Mesendoderm (in vitro differentiated cells): ENCODE measurements around the gene SNAP25.

Experiments
- DNase-seq: peaks from one replicate; pipeline ENCODE4 v3.0.0; 2013
- H2AK5ac ChIP-seq: 2 replicates; pipeline ENCODE4 v1.6.1; 2013; ENCODE audit warnings: low read length, inconsistent platforms
- H2BK120ac ChIP-seq: 2 replicates; pipeline ENCODE4 v1.6.1; 2013; ENCODE audit warnings: low read depth, mild to moderate bottlenecking, low read length, moderate library complexity, mixed read lengths
- H2BK15ac ChIP-seq: replicated peaks from 2 replicates; pipeline ENCODE4 v1.6.1; 2013; ENCODE audit warnings: low read depth, mild to moderate bottlenecking, moderate library complexity
- H2BK5ac ChIP-seq: 2 replicates; pipeline ENCODE4 v1.6.1; 2013; ENCODE audit warnings: low read length, inconsistent platforms
- H3K18ac ChIP-seq: 2 replicates; pipeline ENCODE4 v1.6.1; 2013; ENCODE audit warnings: mild to moderate bottlenecking, low read length, mixed read lengths
- H3K23ac ChIP-seq: one replicate; pipeline ENCODE4 v1.6.1; 2013; ENCODE audit warnings: low read length
- H3K27ac ChIP-seq: 2 replicates; pipeline ENCODE4 v1.5.1; 2013; ENCODE audit warnings: low read depth, mild to moderate bottlenecking, inconsistent platforms, low read length, moderate library complexity
- H3K27me3 ChIP-seq: 2 replicates; pipeline ENCODE4 v1.6.1; 2013; ENCODE audit warnings: low read length, control low read depth, mild to moderate bottlenecking, inconsistent platforms; ENCODE audit not compliant: insufficient read depth, poor library complexity
- H3K36me3 ChIP-seq: 2 replicates; pipeline ENCODE4 v1.6.1; 2013; ENCODE audit warnings: low read length, inconsistent platforms; ENCODE audit not compliant: control insufficient read depth, insufficient read depth
- H3K4ac ChIP-seq: one replicate; pipeline ENCODE4 v1.6.1; 2013; ENCODE audit warnings: low read depth, mild to moderate bottlenecking, low read length, moderate library complexity
- H3K4me1 ChIP-seq: 2 replicates; pipeline ENCODE4 v1.6.1; 2013; ENCODE audit warnings: low read depth, low read length, inconsistent platforms; ENCODE audit not compliant: control insufficient read depth
- H3K4me2 ChIP-seq: 2 replicates; pipeline ENCODE4 v1.6.1; 2013; ENCODE audit warnings: low read length
- H3K4me3 ChIP-seq: 2 replicates; pipeline ENCODE4 v1.5.1; 2013; ENCODE audit warnings: mild to moderate bottlenecking, low read length
- H3K56ac ChIP-seq: one replicate; pipeline ENCODE4 v1.6.1; 2013; ENCODE audit warnings: low read length
- H3K79me1 ChIP-seq: 2 replicates; pipeline ENCODE4 v1.6.1; 2013; ENCODE audit warnings: low read length, inconsistent platforms
- H3K79me2 ChIP-seq: 2 replicates; pipeline ENCODE4 v1.6.1; 2013; ENCODE audit warnings: mild to moderate bottlenecking, low read length; ENCODE audit not compliant: control insufficient read depth, insufficient read depth
- H3K9ac ChIP-seq: 2 replicates; pipeline ENCODE4 v1.6.1; 2013; ENCODE audit warnings: low read length, inconsistent platforms
- H4K5ac ChIP-seq: one replicate; pipeline ENCODE4 v1.6.1; 2013; ENCODE audit warnings: low read length
- H4K8ac ChIP-seq: one replicate; pipeline ENCODE4 v1.6.1; 2013; ENCODE audit warnings: low read depth, mild to moderate bottlenecking, control low read depth, low read length, moderate library complexity
- WGBS: extraction: QIAGEN DNeasy Blood & Tissue Kit; methylation state at CpG from one replicate; pipeline ENCODE4 v1.1.7; 2013; ENCODE audit warnings: low lambda C conversion rate, missing lambda C conversion rate; ENCODE audit not compliant: insufficient coverage; ENCODE audit errors: extremely low coverage; 5-methylcytosine and 5-hydroxymethylcytosine counted together

Gene SNAP25

GRCh38 chr20:10271494-10272219, 53.0 kb downstream of the SNAP25 start:
- H3K4me2 ChIP-seq, result no peak overlapping the region
- no peak overlapping the region for H3K18ac ChIP-seq
- no peak overlapping the region for H3K23ac ChIP-seq
- no peaks in the 10 kb centered on the region for H3K36me3 ChIP-seq
- no peaks in the 10 kb centered on the region for H3K79me1 ChIP-seq
- H4K8ac ChIP-seq, result no peak overlapping the region
- no peak overlapping the region for H2AK5ac ChIP-seq
- no peak overlapping the region for H3K9ac ChIP-seq
- no peak overlapping the region for H2BK5ac ChIP-seq
- no peak overlapping the region for H3K4me3 ChIP-seq
- DNase-seq, result peak; percentile 23
- H2BK15ac ChIP-seq, result no peak overlapping the region
- peak overlapping the region; percentile 51 for H3K56ac ChIP-seq
- H3K27me3 ChIP-seq, result no peaks in the 10 kb centered on the region
- H3K27ac ChIP-seq, result no peak overlapping the region
- H2BK120ac ChIP-seq, result no peak overlapping the region
- H4K5ac ChIP-seq, result no peak overlapping the region
- H3K4me1 ChIP-seq, result no peaks in the 10 kb centered on the region
- no peaks in the 10 kb centered on the region for H3K79me2 ChIP-seq
- no CpG with 5 or more reads among the region's 10 CpGs for WGBS
- H3K4ac ChIP-seq, result no peak overlapping the region

- H2BK120ac ChIP-seq, result no peak overlapping the region
- no peaks in the 10 kb centered on the region for H3K36me3 ChIP-seq
- H3K4me1 ChIP-seq, result peaks cover 5% of the 10 kb centered on the region
- no peak overlapping the region for H3K56ac ChIP-seq
- no peaks in the 10 kb centered on the region for H3K79me1 ChIP-seq
- DNase-seq, result peak; percentile 44
- WGBS, result no CpG with 5 or more reads among the region's 6 CpGs
- no peaks in the 10 kb centered on the region for H3K79me2 ChIP-seq
- H3K18ac ChIP-seq, result peak overlapping the region; percentile 68
- H2AK5ac ChIP-seq, result no peak overlapping the region
- no peak overlapping the region for H3K9ac ChIP-seq
- no peak overlapping the region for H3K4me3 ChIP-seq
- no peak overlapping the region for H3K4ac ChIP-seq
- no peak overlapping the region for H2BK15ac ChIP-seq
- no peak overlapping the region for H2BK5ac ChIP-seq
- no peak overlapping the region for H3K4me2 ChIP-seq
- H3K27me3 ChIP-seq, result no peaks in the 10 kb centered on the region
- H4K8ac ChIP-seq, result no peak overlapping the region
- no peak overlapping the region for H4K5ac ChIP-seq
- no peak overlapping the region for H3K23ac ChIP-seq
- H3K27ac ChIP-seq, result no peak overlapping the region
Measured at GRCh38 chr20:10276878-10277580, 58.4 kb downstream of the SNAP25 start.

GRCh38 chr20:10277616-10278015, 59.0 kb downstream of the SNAP25 start:
- H3K27me3 ChIP-seq, result no peaks in the 10 kb centered on the region
- H2BK5ac ChIP-seq, result no peak overlapping the region
- no peak overlapping the region for H3K9ac ChIP-seq
- H3K36me3 ChIP-seq, result no peaks in the 10 kb centered on the region
- no peak overlapping the region for H3K4me2 ChIP-seq
- no CpG with 5 or more reads among the region's 4 CpGs for WGBS
- DNase-seq, result peak; percentile 75
- no peak overlapping the region for H4K5ac ChIP-seq
- H2BK15ac ChIP-seq, result no peak overlapping the region
- no peak overlapping the region for H3K23ac ChIP-seq
- no peaks in the 10 kb centered on the region for H3K79me1 ChIP-seq
- H2BK120ac ChIP-seq, result no peak overlapping the region
- H3K18ac ChIP-seq, result no peak overlapping the region
- H3K27ac ChIP-seq, result no peak overlapping the region
- no peak overlapping the region for H2AK5ac ChIP-seq
- H3K56ac ChIP-seq, result peak overlapping the region; percentile 12
- H3K79me2 ChIP-seq, result no peaks in the 10 kb centered on the region
- H4K8ac ChIP-seq, result no peak overlapping the region
- peaks cover 5% of the 10 kb centered on the region for H3K4me1 ChIP-seq
- no peak overlapping the region for H3K4ac ChIP-seq
- no peak overlapping the region for H3K4me3 ChIP-seq

- Histone ChIP-seq H3K56ac (no peak overlapping the region), H3K4me2 (no peak overlapping the region), H3K79me1 (no peaks in the 10 kb centered on the region), H2AK5ac (no peak overlapping the region), H3K23ac (no peak overlapping the region), H3K27me3 (no peaks in the 10 kb centered on the region), H3K4ac (no peak overlapping the region), H3K36me3 (no peaks in the 10 kb centered on the region), H3K4me3 (no peak overlapping the region), H4K8ac (no peak overlapping the region), H4K5ac (no peak overlapping the region), H2BK5ac (no peak overlapping the region), H3K4me1 (peaks cover 5% of the 10 kb centered on the region), H2BK15ac (no peak overlapping the region), H3K79me2 (no peaks in the 10 kb centered on the region), H3K27ac (no peak overlapping the region), H2BK120ac (no peak overlapping the region), H3K18ac (peak overlapping the region; percentile 92), H3K9ac (no peak overlapping the region)
- WGBS, result no CpG with 5 or more reads among the region's 4 CpGs
- DNase-seq, result peak; percentile 44
Measured at GRCh38 chr20:10278412-10278811, 59.8 kb downstream of the SNAP25 start.

GRCh38 chr20:10280018-10280908, 61.6 kb downstream of the SNAP25 start:
- no peak overlapping the region for H3K4ac ChIP-seq
- no peak overlapping the region for H2BK120ac ChIP-seq
- peak overlapping the region; percentile 57 for H2BK15ac ChIP-seq
- H3K36me3 ChIP-seq, result no peaks in the 10 kb centered on the region
- no CpG with 5 or more reads among the region's 5 CpGs for WGBS
- peak overlapping the region; percentile 25 for H3K56ac ChIP-seq
- no peak overlapping the region for H4K5ac ChIP-seq
- peak overlapping the region; percentile 14 for H2BK5ac ChIP-seq
- H4K8ac ChIP-seq, result peak overlapping the region; percentile 59
- H3K79me1 ChIP-seq, result no peaks in the 10 kb centered on the region
- peaks cover 5% of the 10 kb centered on the region for H3K4me1 ChIP-seq
- peak overlapping the region; percentile 81 for H3K27ac ChIP-seq
- no peaks in the 10 kb centered on the region for H3K27me3 ChIP-seq
- no peak overlapping the region for H3K4me3 ChIP-seq
- H3K79me2 ChIP-seq, result no peaks in the 10 kb centered on the region
- H3K9ac ChIP-seq, result no peak overlapping the region
- no peak overlapping the region for H2AK5ac ChIP-seq
- peak; percentile 87 for DNase-seq
- H3K18ac ChIP-seq, result peak overlapping the region; percentile 87
- no peak overlapping the region for H3K4me2 ChIP-seq
- H3K23ac ChIP-seq, result no peak overlapping the region
